ENCODE results near the gene NPR1.
"Not testable (repeated sequence)": the region's sequence is repeated elsewhere in the genome, so short reads cannot be mapped to it uniquely, and the experiment has no call there.

- TF ChIP-seq, protein P1, sequence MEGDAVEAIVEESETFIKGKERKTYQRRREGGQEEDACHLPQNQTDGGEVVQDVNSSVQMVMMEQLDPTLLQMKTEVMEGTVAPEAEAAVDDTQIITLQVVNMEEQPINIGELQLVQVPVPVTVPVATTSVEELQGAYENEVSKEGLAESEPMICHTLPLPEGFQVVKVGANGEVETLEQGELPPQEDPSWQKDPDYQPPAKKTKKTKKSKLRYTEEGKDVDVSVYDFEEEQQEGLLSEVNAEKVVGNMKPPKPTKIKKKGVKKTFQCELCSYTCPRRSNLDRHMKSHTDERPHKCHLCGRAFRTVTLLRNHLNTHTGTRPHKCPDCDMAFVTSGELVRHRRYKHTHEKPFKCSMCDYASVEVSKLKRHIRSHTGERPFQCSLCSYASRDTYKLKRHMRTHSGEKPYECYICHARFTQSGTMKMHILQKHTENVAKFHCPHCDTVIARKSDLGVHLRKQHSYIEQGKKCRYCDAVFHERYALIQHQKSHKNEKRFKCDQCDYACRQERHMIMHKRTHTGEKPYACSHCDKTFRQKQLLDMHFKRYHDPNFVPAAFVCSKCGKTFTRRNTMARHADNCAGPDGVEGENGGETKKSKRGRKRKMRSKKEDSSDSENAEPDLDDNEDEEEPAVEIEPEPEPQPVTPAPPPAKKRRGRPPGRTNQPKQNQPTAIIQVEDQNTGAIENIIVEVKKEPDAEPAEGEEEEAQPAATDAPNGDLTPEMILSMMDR (IDR thresholded peaks at IDR 0.05; ENCODE audit: extremely low read depth in 1 of 2, insufficient read depth in 1 of 2, low read depth in 1 of 2, low read length in 2 of 2), result not testable (repeated sequence)
- TF ChIP-seq POLR2AphosphoS5 (IDR thresholded peaks at IDR 0.05; ENCODE audit: insufficient read depth, low read depth, low read length); GATA2 (IDR thresholded peaks at IDR 0.05; ENCODE audit: insufficient read depth, insufficient read length, low read depth, low read length); MAX (IDR thresholded peaks at IDR 0.05; ENCODE audit: insufficient read depth, insufficient read length); POLR2A (IDR thresholded peaks at IDR 0.05; ENCODE audit: low read depth, low read length); MYC (IDR thresholded peaks at IDR 0.05; ENCODE audit: low read depth, low read length); EZH2 (IDR thresholded peaks at IDR 0.05; ENCODE audit: borderline replicate concordance, low read depth, low read length, severe bottlenecking); FOS (IDR thresholded peaks at IDR 0.05; ENCODE audit: borderline replicate concordance, insufficient read depth, low read length): not testable (repeated sequence)
Measured at GRCh38 chr1:153671628-153672353, 6.7 kb upstream of the NPR1 start.
